ENCODE results near the gene ELF2.

GRCh38 chr4:139144161-139144859, 32.7 kb downstream of the ELF2 start:
- TF ChIP-seq FOXM1 (IDR thresholded peaks at IDR 0.05; ENCODE audit: borderline replicate concordance, low read depth) (no peak), CEBPB (IDR thresholded peaks at IDR 0.05) (no peak), NFIC (IDR thresholded peaks at IDR 0.05) (no peak), EP300 (IDR thresholded peaks at IDR 0.05; ENCODE audit: borderline replicate concordance) (no peak), TCF12 (IDR thresholded peaks at IDR 0.05; ENCODE audit: low read depth) (no peak), RAD21 (IDR thresholded peaks at IDR 0.05; ENCODE audit: low read depth) (no peak), MAX (IDR thresholded peaks at IDR 0.05) (no peak), USF1 (IDR thresholded peaks at IDR 0.05) (no peak), REST (IDR thresholded peaks at IDR 0.05; ENCODE audit: low read depth) (no peak), EGR1 (IDR thresholded peaks at IDR 0.05) (no peak), YY1 (IDR thresholded peaks at IDR 0.05; ENCODE audit: low read depth) (no peak), TEAD4 (IDR thresholded peaks at IDR 0.05) (no peak), CREB1 (IDR thresholded peaks at IDR 0.05; ENCODE audit: low read depth) (no peak), TAF1 (IDR thresholded peaks at IDR 0.05; ENCODE audit: low read depth) (no peak)

All from Ishikawa (cell line).